DMS53 (cell line): ENCODE data around the gene GALNT4.

Experiments used
- DNase-seq: peaks from one replicate; lab custom pipeline; 2025; lab: John Stamatoyannopoulos, UW

Gene GALNT4

DNA sequence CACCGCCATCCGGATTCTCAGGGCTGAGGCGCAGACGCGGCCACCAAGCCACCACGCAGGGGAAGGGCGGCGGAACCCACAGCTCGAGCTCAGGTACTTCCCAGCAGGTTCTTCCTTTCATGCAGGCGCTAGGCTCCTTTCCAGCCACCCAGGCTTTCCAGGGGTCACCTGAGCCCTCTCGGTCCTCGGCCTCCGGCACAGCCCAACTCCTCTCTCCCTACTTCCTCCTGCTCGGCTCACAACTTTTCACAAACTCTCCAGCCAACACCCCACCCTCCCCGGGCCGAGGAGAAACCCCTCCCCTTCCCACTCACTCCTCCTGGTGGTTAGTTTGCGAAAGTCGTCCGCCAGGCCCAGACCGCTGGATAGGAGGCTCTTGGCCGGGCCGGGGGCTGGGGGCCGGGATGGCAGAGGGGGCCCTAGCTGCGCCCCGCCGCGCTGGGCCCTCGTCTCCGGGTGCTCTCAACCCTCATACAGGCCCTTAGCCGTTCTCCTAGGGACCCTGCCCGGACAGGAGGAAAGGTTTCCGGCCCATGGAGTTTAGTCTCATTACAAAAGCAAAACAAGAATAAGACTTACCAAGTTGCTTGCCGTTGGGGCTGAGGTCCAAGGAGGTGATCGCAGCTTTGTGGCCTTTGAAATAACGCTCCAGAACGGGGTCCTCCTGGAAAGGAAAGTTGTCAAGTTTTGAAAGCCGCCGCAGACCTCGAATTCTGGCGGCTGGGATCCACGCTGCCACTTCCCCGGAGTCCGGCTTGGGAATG is at the start of gene GALNT4:
Gene GALNT4 (minus strand): TSS at position 256 of the 764 bp plus-strand sequence. CDS start 247 bp downstream, at position 9.
- peak; percentile 89 for DNase-seq

DNA sequence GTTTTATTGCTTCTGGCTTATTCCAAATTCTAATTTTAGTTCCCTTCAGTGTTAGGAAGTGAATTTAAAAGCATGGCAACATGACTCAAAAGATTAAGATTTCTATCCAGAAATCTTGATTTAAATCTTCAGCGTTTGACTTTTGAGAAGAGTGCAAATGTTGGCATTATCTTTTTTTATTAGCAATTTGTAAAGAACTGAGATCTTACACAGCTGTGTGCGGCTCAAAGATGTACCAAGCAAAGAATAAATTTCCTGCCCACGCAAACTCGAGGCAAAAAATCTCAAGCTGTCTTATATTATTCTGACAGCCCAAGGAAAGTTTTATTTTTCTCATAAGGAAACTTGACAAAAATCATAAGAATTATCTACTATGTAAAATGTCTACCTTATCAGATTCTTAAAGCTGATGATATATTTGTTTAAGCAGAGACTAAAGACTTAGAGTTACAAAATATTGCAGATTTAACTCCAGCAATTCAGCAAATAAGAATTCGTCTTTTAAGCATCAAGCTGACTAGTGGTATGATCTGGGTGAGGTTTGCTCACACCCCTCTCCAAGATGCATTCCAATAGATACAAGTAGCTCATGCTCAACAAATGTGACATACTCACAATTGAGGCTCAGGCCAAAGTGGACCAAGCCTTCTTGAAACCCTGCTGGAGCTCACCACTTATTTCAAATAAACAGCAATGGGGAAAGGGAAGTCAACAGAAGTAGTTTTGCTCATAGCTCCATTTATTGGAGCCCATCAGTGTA is 48.6 kb upstream of the GALNT4 start:
- DNase-seq: no peak

DNA sequence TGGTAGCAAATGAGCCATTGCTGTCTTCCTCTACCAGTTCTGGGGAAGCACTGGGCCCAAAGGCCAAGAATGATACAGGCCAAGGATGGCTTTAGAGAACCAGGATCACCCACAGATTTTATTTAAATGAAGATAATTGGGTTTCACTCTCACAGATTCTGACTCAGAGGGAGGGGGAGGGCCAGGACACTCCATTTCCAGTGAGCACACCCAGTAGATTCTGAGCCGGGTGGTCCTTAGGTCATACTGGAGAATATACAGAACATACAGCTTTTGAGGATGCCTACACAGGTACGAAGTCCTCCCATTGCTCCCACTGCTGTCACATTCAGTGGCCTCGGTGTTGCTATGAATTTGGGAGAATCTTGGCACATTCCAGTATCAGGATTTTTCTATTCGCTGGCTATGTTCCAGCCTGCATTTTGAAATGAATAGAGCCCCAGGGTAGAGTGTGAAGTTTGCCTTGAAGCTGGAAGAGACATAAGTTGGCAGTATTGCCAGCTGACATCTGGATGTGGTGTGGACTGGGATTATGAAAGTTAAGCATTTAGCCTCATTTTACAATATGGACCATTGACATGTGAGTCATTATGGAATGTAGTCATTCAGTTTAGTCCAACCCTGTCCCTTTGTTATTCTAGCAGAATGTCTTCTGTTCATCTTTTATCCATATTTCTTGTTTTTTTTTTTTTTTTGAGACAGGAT is 47.0 kb upstream of the GALNT4 start:
- no peak for DNase-seq

DNA sequence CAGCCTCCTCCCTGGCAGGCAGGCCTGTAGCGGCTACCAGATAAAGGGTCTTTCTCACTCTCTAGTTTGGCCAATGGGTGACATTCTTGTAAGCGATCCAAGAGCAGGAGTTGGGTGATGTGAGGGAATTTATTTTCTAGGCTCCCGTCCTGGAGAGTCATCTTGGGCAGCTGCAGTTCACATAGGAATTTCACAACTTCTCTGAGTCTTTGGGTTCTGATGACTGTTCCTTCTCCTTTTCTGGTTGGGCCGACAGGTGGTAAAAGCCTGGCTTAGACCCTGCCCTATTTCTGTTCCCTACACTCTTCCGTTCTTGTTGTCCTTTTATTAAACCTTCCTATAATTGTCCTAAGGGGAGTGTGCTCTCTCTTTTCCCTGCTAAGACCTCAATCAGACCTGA is 43.9 kb upstream of the GALNT4 start:
- no peak for DNase-seq

DNA sequence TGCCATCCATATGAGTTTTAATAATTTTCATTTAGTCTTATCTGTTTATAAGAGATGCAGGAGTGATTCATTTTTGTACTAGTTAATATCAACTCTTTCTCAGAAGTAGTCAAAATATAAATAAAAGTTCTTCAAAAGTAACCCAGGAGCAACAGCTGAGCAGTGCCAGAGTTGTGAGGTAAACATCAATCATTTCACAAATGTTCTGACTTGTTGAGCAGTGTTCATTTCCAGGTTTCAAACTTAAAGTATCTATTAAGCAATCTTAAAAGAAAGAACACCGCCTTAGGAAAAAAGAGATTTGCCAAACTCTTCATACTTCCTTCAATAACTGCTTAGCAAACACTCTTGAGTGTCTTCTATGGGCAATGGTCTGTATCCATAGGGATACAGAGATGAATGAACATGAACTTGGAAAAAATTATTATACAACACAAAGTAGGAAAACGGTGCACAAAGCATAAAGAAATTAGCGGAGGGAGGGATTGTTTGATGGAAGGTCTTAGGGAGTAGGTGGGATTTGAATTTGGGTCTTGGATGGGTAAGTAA is 43.2 kb upstream of the GALNT4 start:
- no peak for DNase-seq

DNA sequence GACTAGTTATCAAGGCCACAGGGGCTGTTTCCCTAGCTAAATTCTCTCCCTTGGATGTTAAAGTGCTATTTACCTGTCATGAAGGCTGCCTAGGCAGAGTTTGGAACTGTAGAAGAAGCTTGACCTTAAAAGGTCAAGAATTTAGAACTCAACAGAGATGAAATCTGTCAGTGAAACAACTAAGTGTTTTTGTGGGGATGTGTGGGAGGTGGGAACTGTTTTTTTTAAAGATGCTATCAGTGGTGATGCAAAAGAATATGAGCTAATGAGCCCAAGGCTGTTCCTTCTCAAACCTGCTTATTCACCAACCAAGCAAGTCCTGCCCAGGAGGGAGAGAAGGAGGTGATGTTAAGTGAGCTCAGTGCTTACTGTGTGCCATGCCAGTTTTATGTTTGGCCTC is 42.0 kb upstream of the GALNT4 start:
- DNase-seq: no peak

DNA sequence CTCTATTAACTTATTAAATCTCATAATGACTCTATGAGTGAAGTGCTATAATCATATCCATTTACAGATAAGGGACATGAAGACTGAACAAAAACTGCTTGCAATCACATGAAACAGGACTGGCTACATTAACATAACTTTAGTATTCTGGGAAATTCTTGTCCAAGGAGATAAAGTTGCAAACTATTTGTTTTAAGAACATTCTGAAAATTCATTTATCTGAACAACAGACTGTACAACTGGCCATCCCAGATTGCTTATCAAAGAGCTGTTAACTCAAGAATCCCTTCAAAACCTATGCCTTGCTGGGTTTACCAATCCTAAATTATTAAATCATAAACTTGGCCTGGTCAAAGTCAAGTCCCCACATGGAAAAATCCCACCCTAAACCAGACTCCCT is 40.4 kb upstream of the GALNT4 start:
- DNase-seq: no peak

DNA sequence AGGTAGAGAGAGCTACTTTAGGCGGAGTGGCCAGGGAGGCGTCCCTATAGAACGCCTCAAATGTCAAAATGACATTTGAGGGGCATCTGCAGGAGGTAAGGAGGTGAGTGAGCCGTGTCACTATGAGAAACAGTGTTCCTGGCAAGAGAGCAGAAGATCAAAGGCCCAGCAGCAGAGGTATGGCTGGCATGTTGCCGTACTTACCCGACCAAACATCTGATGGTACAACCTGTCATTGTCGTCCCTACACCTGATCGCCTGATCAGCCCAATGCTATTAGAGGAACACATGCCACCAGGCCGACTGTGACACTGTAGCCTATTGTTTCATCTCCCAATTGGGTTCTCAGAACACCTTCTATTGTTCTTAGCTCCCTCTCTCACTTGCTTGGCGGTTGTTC is 35.2 kb upstream of the GALNT4 start:
- no peak for DNase-seq

DNA sequence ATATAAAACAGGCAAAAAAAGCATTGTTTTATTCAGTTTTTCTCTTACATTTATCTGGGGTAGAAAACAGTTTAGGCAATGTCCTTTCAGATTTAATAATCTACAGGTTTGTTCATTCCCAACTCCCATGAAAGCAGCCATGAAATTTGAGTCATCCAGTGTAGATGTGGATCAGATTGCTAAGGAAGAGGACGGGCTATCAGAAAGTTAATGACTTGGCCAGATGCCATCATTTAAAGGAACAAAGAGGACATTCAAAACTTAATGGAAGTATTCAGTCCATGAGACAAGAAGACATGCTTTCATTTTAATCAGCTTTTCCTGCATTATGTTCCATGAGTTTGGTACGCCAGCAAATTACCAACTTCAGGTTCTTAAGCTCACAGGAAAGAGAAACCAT is 32.4 kb upstream of the GALNT4 start:
- no peak for DNase-seq

DNA sequence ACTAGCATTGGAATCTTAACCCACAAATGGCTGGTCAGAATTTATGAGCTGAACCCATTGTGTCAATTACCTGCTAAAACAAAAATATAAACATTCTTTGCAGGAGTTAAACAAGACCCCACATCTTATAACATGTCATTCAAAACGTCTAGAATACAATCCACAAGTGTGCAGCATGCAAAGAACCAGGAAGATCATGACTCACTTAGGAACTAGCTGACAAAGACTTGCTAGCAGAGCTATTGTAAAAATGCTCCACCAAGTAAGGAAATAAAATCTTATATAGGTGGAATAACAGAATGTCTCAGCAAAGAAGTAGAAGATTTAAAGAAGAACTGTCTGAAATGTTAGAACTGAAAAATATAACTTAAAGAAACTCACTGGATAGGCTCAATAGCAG is 27.8 kb upstream of the GALNT4 start:
- no peak for DNase-seq

DNA sequence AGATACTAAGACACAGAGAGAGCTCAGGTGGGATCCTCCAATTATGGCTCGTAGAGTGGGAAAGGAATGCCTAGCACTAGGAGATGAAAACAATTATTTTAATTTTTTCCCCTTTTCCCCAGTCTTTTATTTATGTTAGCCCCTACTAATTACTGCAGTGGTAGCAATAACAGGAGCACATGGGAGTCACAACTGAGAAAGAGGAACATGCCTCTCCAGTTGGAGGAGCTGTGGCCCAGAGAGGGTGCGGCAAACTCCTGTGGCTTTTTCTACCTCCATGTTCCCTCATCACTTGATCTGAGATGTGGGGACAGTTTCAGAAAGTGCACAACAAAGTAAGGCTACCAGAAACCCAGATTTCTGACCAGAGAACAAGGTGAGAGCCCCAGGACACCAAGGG is 27.2 kb upstream of the GALNT4 start:
- DNase-seq: no peak

DNA sequence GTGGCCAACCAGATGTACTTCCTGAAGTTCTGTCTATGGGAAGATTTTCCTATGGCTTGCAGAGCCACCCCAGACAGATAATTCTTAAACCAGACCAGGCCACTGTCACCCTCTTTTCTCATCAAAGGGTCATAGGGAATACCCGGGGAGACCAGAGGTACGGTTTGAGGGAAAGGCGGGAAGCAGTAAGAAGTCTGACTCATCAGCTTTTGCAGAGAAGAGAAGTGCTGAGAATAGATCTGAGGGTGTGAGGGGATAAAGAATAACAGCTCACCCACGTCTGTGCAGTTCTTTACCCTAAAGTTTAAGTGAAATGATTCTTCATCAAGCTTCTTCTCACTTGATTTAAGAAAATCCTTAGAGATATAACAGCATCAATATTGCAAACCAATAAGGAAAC is 22.5 kb upstream of the GALNT4 start:
- DNase-seq: no peak

DNA sequence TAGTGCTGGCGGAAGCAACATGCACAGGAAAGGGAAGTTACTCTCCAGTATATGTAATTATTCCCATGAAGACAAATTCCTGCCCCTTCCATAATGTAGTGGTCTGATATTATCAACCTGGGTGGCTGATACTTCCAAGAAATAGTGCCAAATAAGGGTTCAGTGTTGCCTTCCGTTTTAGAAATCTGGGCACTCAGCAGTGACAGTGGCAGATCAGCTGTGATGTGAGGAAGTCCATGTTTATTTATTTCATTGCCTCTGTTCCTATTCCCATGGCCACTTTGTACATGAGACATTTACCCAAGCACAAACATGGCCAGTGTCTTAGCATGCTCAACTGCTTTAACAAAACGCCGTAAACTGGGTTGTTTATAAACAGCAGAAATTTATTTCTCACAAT is 21.6 kb upstream of the GALNT4 start:
- DNase-seq: no peak

DNA sequence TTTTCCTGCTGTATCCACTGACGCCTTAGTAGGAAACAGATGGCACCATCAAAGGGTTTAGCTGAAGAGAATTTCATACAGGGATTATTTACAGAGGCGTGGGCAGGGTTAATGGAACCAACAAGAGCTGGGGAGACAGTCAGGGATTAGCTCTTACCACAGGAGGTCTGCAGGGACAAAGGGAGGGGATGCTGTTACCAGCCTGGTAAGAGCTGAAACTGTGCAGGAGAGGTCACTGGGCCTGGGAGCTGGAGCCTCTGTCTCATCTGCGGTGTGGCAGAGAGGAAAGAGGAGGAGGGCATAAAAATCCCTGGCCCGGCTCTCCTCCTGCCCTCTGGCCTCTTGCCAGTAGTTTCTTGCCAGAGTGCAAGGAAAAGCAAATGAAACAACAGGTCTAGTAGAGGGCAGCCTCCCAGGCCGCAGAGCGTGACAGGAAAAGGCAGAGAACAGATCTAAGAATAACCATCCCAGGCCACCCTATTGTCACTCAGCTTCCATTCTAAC is 20.1 kb upstream of the GALNT4 start:
- DNase-seq: peak; percentile 90

DNA sequence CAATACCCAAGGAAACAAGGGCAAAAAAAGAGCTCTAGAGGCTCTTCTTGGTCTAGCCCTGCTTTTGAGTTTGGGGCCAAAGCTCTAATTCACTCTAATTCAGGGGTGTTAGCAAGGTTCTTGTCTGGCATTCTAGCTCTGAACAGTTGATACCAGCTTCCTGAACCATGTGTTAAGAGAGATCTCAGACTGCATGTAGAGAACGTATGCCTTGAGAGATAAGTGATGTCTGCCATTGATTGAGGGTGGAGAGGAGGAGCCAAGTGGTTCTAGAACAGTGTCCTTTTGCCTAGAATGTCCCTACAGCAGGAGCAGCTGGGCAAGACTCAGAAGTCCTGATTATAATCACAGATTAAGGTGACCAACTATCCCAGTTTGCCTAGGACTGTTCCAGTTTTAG is 19.4 kb upstream of the GALNT4 start:
- no peak for DNase-seq

DNA sequence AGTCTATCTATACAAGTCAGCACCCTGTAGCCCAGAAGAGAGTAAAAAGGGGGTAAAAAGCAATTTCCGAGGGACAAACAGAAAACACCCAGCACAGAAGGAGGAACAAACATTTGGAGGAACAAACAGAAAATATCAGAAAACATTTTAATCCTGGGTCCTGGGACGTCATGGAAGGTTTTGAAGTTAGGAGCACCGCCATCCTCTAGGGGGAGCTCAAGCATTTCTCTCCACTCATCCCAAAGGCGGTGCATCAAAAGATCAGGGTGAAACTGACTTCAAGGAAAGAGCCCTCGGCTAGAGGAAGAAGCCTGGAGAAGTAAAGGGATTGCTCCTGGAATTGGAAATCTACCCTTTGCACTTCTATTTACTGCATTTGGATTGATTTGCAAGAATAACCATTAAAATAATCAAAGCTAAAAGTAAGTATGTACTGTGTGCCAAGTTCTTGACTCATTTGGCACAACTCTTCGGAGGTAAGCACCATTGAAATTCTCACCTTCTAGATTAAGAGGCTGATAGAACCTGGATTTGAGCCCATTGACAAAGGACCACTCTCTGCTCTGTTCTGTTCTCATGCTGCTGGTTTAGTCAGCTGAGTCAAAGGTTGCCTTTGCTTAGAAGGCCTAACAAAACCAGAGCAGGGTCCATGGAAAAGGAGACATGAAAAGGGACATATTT is 18.5 kb upstream of the GALNT4 start:
- peak; percentile 94 for DNase-seq

DNA sequence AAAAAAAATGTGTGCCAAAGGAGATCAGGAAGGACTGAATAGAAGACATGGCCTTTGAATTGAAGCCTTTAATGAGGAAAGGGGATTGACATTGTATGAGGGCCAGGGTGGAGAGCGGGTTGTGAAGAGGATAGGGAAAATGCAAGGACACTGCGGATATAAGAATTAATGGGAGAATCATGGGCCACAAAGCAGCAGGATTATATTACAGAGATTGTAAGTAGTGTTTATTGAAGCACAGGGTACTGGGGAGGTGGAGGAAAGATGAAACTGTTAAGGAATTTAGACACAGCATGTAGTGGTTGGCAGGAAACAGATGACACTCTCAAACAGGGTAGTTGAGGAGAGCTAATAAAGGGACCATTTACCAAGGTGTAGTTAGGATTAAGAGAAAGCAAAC is 17.6 kb upstream of the GALNT4 start:
- no peak for DNase-seq

DNA sequence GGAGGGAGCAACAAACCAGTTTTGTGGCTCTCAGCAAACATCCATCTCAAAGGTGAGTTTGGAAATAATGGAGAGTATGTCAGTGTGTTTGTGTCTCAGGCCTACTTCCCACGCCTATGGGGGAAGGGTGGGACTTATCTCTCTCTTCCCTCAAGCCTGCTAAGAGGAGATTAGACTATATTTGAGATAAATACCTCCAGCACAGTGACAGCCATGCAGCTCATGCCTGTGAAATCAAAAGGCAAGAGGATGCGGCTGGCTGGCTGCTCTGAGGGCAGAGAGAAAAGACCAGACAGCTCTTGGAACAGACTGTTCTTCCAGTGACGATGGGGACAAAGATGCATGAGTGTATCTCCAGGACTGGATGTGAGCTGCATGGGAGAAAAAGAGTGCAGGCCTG is 16.0 kb upstream of the GALNT4 start:
- DNase-seq: no peak

DNA sequence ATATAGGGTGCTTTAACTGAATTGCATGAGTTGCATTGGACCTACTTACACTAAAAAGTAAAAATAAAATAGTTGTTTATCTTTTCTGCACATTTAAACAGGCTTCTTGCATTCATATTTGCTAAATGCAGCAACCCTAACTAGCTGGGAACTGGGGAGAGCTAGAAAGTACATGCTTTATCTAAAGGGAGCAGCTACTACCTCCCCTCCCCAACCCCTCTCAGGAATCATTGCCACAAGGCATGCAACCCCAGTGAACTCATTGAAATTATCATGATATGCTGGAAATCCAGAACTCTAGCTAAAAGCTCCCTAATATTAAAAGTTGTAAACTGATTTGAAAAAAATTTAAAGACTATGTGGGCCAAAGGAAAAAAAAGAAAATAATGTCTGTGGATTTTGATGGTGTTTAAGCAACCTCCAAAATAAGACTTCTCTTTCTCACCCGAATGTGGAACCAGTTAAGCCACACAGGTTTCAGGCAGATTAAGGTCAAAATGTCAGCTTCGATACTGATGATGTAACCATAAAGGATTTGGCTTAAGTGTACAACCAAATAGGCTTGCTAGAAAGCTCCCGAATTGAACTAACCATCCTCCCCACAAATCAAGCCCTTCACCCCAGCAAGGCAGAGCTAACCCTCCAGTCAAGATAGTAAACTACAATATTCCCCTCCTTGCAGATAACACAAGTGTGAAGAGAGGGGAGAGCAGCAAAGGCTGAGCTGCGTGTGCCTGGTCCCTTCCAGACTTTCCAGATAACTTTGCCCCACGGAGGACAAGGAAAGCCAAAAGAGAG is 15.0 kb upstream of the GALNT4 start:
- DNase-seq: no peak

DNA sequence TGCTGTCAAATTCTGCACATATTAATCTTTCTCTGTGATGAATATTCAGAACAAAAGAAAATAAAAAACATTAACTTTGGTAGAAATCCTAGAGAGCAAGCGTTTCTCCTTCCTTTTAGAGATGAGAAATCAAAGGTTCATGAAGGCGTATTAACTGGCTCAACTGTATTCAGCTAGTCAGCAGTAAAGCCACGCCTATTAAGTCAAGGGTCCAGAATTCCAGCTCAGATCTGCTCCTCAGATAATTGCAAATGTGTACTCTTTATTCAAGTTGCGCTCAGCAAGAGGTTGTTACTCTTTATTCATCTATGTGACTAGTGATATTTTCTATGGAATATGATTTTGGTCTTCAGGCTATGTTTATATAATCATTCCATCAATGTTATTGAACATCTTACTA is 14.3 kb upstream of the GALNT4 start:
- DNase-seq: no peak

DNA sequence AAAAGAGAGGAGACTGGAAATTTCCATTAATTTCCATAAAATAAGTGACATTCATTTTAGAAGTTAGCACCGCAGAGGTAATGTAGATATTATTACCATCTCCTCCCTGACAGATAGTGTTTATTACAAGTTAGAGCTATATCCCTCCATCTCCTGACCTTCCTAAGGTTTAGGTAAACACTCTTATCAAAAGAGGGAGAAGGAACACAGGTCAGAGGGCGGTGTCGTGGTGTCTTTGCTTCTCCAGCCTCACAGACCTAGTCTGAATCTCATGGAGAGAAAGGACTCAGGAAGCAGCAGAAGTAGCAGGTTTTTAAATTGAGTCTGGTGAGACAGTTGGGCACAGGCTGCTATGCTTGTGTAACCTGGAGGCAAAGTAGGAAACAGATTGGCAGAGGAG is 12.8 kb upstream of the GALNT4 start:
- DNase-seq: no peak
